Hepatocyte (in vitro differentiated cells): ENCODE measurements around the gene STT3B.

Experiments
- EZH2 ChIP-seq: fragments of 200-600 bp; sonication (generic); IDR thresholded peaks from 2 replicates; pipeline ENCODE4 v1.6.1; 2016; ENCODE audit warnings: antibody characterized with exemption, mild to moderate bottlenecking, borderline replicate concordance
- TF ChIP-seq, protein P1 (sequence below): fragments of 200-600 bp; sonication (generic); IDR thresholded peaks from 2 replicates; pipeline ENCODE4 v1.5.1; 2016; ENCODE audit warnings: antibody characterized with exemption, mild to moderate bottlenecking; ENCODE audit not compliant: poor library complexity

DNA sequence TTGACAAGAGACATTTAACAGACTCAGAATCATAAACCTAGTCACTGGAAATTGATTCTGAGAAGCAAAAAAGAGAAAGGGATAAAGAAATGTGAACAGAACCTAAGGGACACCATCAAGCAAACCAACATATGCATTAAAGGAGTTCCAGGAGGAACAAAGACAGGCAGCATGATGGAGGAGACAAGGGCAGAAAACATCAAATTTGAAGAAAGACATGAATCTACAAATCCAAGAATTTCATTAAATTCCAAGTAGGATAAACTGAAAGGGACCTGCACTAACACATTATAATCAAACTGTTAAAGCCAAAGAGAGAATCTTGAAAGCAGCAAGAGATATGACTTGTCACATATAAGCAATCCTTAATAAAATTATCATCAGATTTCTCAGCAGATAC, 122.3 kb downstream of the STT3B start:
- TF ChIP-seq, protein P1, sequence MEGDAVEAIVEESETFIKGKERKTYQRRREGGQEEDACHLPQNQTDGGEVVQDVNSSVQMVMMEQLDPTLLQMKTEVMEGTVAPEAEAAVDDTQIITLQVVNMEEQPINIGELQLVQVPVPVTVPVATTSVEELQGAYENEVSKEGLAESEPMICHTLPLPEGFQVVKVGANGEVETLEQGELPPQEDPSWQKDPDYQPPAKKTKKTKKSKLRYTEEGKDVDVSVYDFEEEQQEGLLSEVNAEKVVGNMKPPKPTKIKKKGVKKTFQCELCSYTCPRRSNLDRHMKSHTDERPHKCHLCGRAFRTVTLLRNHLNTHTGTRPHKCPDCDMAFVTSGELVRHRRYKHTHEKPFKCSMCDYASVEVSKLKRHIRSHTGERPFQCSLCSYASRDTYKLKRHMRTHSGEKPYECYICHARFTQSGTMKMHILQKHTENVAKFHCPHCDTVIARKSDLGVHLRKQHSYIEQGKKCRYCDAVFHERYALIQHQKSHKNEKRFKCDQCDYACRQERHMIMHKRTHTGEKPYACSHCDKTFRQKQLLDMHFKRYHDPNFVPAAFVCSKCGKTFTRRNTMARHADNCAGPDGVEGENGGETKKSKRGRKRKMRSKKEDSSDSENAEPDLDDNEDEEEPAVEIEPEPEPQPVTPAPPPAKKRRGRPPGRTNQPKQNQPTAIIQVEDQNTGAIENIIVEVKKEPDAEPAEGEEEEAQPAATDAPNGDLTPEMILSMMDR, result no peak
- no peak for TF ChIP-seq EZH2
